ENCODE data around the gene AP5B1.
"Not testable (repeated sequence)": the region's sequence is repeated elsewhere in the genome, so short reads cannot be mapped to it uniquely, and the experiment has no call there.

The AP5B1 gene

DNA sequence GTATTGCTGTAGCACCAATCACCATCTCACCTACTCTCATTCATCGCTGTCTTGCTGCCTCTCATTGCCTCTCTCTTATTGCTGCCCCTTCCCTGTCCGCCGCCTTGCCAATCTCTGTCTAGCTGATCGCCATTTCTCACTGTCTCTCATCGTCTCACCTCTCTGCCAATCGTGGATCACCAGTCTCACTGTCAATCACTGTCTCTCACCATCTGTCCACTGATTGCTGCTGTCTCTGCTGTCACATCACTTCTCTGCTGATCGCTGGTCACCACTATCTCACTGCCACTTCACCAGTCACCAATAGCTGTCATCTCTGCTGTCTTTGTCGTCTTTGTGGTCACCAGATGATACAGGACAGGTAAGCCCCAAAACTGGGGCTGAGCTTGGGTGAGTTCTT lies 39.6 kb downstream of the AP5B1 start:
- Histone ChIP-seq H3K27me3 (ENCODE audit: insufficient read depth, poor library complexity, severe bottlenecking) (no peaks in the 10 kb centered on the region), H3K4me3 (replicated peaks; ENCODE audit: insufficient read depth, low read length) (no peak overlapping the region), H3K27ac (replicated peaks) (no peak overlapping the region)
- TF ChIP-seq, protein P1, sequence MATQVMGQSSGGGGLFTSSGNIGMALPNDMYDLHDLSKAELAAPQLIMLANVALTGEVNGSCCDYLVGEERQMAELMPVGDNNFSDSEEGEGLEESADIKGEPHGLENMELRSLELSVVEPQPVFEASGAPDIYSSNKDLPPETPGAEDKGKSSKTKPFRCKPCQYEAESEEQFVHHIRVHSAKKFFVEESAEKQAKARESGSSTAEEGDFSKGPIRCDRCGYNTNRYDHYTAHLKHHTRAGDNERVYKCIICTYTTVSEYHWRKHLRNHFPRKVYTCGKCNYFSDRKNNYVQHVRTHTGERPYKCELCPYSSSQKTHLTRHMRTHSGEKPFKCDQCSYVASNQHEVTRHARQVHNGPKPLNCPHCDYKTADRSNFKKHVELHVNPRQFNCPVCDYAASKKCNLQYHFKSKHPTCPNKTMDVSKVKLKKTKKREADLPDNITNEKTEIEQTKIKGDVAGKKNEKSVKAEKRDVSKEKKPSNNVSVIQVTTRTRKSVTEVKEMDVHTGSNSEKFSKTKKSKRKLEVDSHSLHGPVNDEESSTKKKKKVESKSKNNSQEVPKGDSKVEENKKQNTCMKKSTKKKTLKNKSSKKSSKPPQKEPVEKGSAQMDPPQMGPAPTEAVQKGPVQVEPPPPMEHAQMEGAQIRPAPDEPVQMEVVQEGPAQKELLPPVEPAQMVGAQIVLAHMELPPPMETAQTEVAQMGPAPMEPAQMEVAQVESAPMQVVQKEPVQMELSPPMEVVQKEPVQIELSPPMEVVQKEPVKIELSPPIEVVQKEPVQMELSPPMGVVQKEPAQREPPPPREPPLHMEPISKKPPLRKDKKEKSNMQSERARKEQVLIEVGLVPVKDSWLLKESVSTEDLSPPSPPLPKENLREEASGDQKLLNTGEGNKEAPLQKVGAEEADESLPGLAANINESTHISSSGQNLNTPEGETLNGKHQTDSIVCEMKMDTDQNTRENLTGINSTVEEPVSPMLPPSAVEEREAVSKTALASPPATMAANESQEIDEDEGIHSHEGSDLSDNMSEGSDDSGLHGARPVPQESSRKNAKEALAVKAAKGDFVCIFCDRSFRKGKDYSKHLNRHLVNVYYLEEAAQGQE (IDR thresholded peaks at IDR 0.05; ENCODE audit: insufficient replicate concordance, low read depth) = no peak
- TF ChIP-seq, protein P2, sequence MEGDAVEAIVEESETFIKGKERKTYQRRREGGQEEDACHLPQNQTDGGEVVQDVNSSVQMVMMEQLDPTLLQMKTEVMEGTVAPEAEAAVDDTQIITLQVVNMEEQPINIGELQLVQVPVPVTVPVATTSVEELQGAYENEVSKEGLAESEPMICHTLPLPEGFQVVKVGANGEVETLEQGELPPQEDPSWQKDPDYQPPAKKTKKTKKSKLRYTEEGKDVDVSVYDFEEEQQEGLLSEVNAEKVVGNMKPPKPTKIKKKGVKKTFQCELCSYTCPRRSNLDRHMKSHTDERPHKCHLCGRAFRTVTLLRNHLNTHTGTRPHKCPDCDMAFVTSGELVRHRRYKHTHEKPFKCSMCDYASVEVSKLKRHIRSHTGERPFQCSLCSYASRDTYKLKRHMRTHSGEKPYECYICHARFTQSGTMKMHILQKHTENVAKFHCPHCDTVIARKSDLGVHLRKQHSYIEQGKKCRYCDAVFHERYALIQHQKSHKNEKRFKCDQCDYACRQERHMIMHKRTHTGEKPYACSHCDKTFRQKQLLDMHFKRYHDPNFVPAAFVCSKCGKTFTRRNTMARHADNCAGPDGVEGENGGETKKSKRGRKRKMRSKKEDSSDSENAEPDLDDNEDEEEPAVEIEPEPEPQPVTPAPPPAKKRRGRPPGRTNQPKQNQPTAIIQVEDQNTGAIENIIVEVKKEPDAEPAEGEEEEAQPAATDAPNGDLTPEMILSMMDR (IDR thresholded peaks at IDR 0.05; ENCODE audit: insufficient read depth, low read length) = no peak
- TF ChIP-seq SPI1 (IDR thresholded peaks at IDR 0.05; ENCODE audit: borderline replicate concordance, low read depth) = no peak
- no peak for TF ChIP-seq GABPA (IDR thresholded peaks at IDR 0.05; ENCODE audit: low read depth)
- TF ChIP-seq POLR2AphosphoS5 (IDR thresholded peaks at IDR 0.05; ENCODE audit: low read depth) = no peak
- no peak for DNase-seq (ENCODE audit: low read depth in 1 of 2, low spot score in 1 of 2)

DNA sequence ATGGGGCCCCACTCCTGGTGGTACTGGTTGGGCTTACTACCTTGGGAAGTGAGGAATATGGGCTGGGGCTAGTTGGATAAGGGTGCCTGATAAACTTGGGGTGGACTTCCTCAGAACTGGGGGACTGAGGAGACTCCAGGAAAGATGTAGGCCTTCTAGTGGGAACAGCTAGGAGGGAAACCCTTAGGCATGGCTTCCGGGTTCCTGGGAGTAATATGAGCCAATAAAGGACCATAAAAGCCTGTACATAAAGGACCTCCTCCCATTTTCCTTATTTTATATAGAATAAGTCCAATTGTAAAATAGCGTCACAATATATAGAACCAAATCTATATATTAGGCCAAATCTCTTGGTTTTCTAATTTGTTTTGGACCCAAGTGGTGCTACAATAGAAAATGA lies 41.8 kb downstream of the AP5B1 start:
- Histone ChIP-seq H3K27ac (replicated peaks) (no peak overlapping the region), H3K27me3 (ENCODE audit: insufficient read depth, poor library complexity, severe bottlenecking) (no peaks in the 10 kb centered on the region), H3K4me3 (replicated peaks; ENCODE audit: insufficient read depth, low read length) (no peak overlapping the region)
- TF ChIP-seq, protein P1 (IDR thresholded peaks at IDR 0.05; ENCODE audit: insufficient replicate concordance, low read depth) = no peak
- TF ChIP-seq, protein P2 (IDR thresholded peaks at IDR 0.05; ENCODE audit: insufficient read depth, low read length) = no peak
- TF ChIP-seq SPI1 (IDR thresholded peaks at IDR 0.05; ENCODE audit: borderline replicate concordance, low read depth) (no peak), GABPA (IDR thresholded peaks at IDR 0.05; ENCODE audit: low read depth) (no peak), POLR2AphosphoS5 (IDR thresholded peaks at IDR 0.05; ENCODE audit: low read depth) (no peak)
- no peak for DNase-seq (ENCODE audit: low read depth in 1 of 2, low spot score in 1 of 2)

DNA sequence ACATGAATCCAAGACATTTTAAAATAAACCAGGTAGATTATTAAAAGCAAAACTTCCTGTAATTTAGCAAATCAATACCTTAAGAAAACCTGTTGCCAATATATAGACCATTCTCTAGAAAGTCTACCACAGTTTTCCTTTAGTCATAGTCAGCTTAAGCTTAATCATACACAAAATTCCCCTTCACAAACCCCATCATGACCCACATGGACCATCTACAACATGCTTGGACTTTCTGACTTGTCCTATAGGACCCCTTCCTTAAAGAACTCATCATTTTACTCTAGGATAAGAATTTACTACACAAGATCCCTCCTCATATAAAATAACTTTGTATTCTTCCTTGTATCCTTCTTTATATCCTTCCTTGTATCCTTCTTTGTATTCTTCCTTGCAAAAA lies 44.0 kb downstream of the AP5B1 start:
- no peak for TF ChIP-seq SPI1 (IDR thresholded peaks at IDR 0.05; ENCODE audit: borderline replicate concordance, low read depth)
- TF ChIP-seq, protein P2 (IDR thresholded peaks at IDR 0.05; ENCODE audit: insufficient read depth, low read length) = no peak
- TF ChIP-seq GABPA (IDR thresholded peaks at IDR 0.05; ENCODE audit: low read depth) = no peak
- TF ChIP-seq, protein P1 (IDR thresholded peaks at IDR 0.05; ENCODE audit: insufficient replicate concordance, low read depth) = no peak
- TF ChIP-seq POLR2AphosphoS5 (IDR thresholded peaks at IDR 0.05; ENCODE audit: low read depth) = no peak
- no peaks in the 10 kb centered on the region for H3K27me3 ChIP-seq (ENCODE audit: insufficient read depth, poor library complexity, severe bottlenecking)
- no peak overlapping the region for H3K27ac ChIP-seq (replicated peaks)
- no peak overlapping the region for H3K4me3 ChIP-seq (replicated peaks; ENCODE audit: insufficient read depth, low read length)
- DNase-seq (ENCODE audit: low read depth in 1 of 2, low spot score in 1 of 2) = no peak

DNA sequence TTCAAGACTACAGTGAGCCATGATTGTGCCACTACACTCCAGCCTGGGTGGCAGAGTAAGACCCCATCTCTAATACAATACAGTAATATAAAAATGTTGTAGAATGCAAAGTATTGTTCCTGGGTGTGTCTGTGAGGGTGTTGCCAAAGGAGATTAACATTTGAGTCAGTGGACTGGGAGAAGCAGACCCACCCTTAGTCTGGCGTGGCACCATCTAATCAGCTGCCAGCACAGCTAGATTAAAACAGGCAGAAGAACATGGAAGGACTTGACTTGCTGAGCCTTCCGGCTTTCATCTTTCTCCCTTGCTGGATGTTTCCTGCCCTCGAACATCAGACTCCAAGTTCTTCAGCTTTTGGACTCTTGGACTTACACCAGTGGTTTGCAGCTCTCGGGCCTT lies 45.7 kb downstream of the AP5B1 start:
- DNase-seq (ENCODE audit: low read depth in 1 of 2, low spot score in 1 of 2); H3K27ac ChIP-seq (replicated peaks); H3K27me3 ChIP-seq (ENCODE audit: insufficient read depth, poor library complexity, severe bottlenecking); H3K4me3 ChIP-seq (replicated peaks; ENCODE audit: insufficient read depth, low read length): not testable (repeated sequence)
